ENCODE data around the gene ZFYVE27. TPM values are rescaled to one million over a fixed set of nuclear protein-coding genes. Genes with fewer than 3 reads are reported as not detected.
A peak's percentile ranks its signal among the peaks of the same experiment; 100 is the strongest.

ZFYVE27 gene
- total RNA-seq, 8 experiments from 2014 or later: 21.7 to 45.9 (median 31.1) TPM

DNA sequence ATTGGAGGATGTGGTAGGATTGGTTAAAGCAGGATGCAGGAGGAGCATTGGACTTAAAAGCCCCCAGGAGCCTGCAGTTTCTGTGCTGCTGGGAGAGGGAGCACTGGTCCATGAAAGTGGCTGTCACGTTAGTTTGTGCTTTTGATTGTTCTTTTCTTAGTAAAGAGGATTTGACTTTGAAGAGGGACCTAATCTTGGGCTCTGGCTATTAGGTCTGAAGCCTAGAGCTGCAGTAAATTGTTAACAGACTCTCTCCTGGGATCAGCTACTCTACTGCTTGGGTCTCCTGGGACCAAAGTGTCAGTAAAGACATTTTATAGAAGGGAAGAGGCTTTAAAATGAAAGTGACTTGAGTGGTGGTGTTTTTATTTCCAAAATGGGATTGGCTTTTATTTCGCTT, 3.7 kb downstream of the ZFYVE27 start:
- ATAC-seq (replicated peaks in 6 of 8): no peak
- in situ Hi-C loops (cut with MboI; ENCODE audit: low pct_unique_long_range_greater_than_20kb in 2 of 9, low sequenced_read_pairs in 9 of 9, unreplicated experiment in 9 of 9): no loop called here
- Histone ChIP-seq H3K4me3 (no peak overlapping the region), H3K27ac (no peak overlapping the region), H3K4me1 (replicated peaks in 1 of 2) (peaks cover 10 to 11% of the 10 kb centered on the region in 2 donors)
- WGBS, 10 experiments: 0 to 100% (median 86%) methylated on average over 1 to 2 of the region's 2 CpGs; no CpG with 5 or more reads in 1 of the 10 experiments

GRCh38 chr10:97743169-97743943, 6.4 kb downstream of the ZFYVE27 start:
- H3K4me3 ChIP-seq: no peak overlapping the region
- H3K27ac ChIP-seq: no peak overlapping the region
- WGBS, 10 experiments: 60 to 95% (median 90%) methylated on average over 1 to 7 of the region's 10 CpGs; no CpG with 5 or more reads in 1 of the 10 experiments
- peaks cover 1 to 3% of the 10 kb centered on the region in 2 donors for H3K4me1 ChIP-seq (replicated peaks in 1 of 2)
- in situ Hi-C loops (cut with MboI; ENCODE audit: low pct_unique_long_range_greater_than_20kb in 2 of 9, low sequenced_read_pairs in 9 of 9, unreplicated experiment in 9 of 9): no loop called here
- ATAC-seq (replicated peaks in 6 of 8): no peak

- in situ Hi-C loops (cut with MboI; ENCODE audit: low pct_unique_long_range_greater_than_20kb in 2 of 9, low sequenced_read_pairs in 9 of 9, unreplicated experiment in 9 of 9): no loop called here
- 81 to 100% (median 93%) methylated on average over 1 to 13 of the region's 15 CpGs; no CpG with 5 or more reads in 4 of the 10 experiments for WGBS, 10 experiments
- Histone ChIP-seq H3K27ac (no peak overlapping the region), H3K4me3 (no peak overlapping the region), H3K4me1 (replicated peaks in 1 of 2) (no peaks in the 10 kb centered on the region)
- ATAC-seq (replicated peaks in 6 of 8): no peak
Measured at GRCh38 chr10:97744405-97745035, 7.6 kb downstream of the ZFYVE27 start.

- no peak for ATAC-seq (replicated peaks in 6 of 8)
- Histone ChIP-seq H3K4me3 (no peak overlapping the region), H3K27ac (no peak overlapping the region), H3K4me1 (replicated peaks in 1 of 2) (no peaks in the 10 kb centered on the region)
- 50 to 100% (median 83%) methylated on average over 1 of the region's 1 CpG; no CpG with 5 or more reads in 5 of the 10 experiments for WGBS, 10 experiments
- in situ Hi-C loops (cut with MboI; ENCODE audit: low pct_unique_long_range_greater_than_20kb in 2 of 9, low sequenced_read_pairs in 9 of 9, unreplicated experiment in 9 of 9): no loop called here
Measured at GRCh38 chr10:97747573-97747972, 10.6 kb downstream of the ZFYVE27 start.

DNA sequence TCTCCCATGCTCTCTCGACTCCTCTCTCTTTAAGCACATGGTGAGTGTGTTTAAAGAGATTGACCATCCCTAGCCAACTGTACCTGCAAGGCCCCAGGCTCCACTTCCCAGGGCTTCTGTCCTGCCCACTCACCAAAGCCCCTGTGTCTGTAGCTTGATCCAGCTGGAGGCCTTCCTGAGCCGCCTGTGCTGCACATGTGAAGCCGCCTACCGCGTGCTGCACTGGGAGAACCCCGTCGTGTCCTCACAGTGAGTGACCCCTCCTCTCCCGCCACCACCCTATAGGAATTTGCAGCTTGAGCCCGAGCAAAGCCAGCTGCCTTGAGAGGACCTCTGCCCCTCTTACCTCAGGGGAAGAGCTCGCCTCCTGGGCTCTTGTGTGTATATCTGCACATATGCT, 11.2 kb downstream of the ZFYVE27 start:
- no peaks in the 10 kb centered on the region for H3K4me1 ChIP-seq (replicated peaks in 1 of 2)
- 65 to 100% (median 73%) methylated on average over 1 to 8 of the region's 10 CpGs; no CpG with 5 or more reads in 4 of the 10 experiments for WGBS, 10 experiments
- in situ Hi-C loops (cut with MboI; ENCODE audit: low pct_unique_long_range_greater_than_20kb in 2 of 9, low sequenced_read_pairs in 9 of 9, unreplicated experiment in 9 of 9): no loop called here
- no peak overlapping the region for H3K27ac ChIP-seq
- no peak overlapping the region for H3K4me3 ChIP-seq
- ATAC-seq (replicated peaks in 6 of 8): no peak

DNA sequence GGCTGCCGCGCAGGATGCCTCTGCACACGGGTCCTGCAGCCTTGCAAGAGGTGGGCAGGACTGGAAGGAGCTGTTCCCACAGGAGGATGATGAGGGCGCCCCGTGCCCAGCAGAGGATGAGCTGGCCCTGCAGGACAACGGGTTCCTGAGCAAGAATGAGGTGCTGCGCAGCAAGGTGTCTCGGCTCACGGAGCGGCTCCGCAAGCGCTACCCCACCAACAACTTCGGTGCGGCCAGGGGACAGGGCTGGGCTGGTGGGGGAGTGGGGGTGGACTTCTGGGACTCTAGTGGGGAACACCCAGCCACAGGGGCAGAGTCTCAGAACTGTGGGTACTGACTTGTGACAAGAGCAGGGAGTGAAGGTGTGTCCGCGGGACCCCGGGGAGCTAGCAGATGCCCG, 16.0 kb downstream of the ZFYVE27 start:
- no peak overlapping the region for H3K27ac ChIP-seq
- in situ Hi-C loops (cut with MboI; ENCODE audit: low pct_unique_long_range_greater_than_20kb in 2 of 9, low sequenced_read_pairs in 9 of 9, unreplicated experiment in 9 of 9): no loop called here
- no peak for ATAC-seq (replicated peaks in 6 of 8)
- H3K4me1 ChIP-seq (replicated peaks in 1 of 2): no peaks in the 10 kb centered on the region
- 87 to 96% methylated on average over 4 of the region's 18 CpGs; no CpG with 5 or more reads in 8 of the 10 experiments for WGBS, 10 experiments
- H3K4me3 ChIP-seq: no peak overlapping the region

DNA sequence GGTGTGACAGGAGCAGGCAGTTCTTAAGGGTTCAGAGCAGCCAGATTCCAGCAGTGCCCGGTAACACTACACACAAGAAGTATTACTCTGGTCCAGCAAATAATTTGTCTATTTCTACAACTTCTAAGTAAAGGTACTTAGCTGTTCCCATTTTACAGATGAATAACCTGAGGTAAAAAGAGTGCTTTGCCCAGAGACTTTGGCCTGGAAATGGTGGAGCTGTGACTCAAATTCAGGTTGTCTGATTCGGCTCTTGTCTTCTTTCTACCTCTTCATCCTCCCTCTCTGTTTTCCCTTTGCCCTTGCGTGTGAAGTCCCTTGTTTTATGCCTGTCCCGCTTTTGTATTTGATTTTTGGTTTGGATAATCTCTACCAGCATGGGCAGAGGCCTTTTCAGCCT, 17.8 kb downstream of the ZFYVE27 start:
- in situ Hi-C loops (cut with MboI; ENCODE audit: low pct_unique_long_range_greater_than_20kb in 2 of 9, low sequenced_read_pairs in 9 of 9, unreplicated experiment in 9 of 9): no loop called here
- Histone ChIP-seq H3K4me3 (no peak overlapping the region), H3K27ac (no peak overlapping the region), H3K4me1 (replicated peaks in 1 of 2) (no peaks in the 10 kb centered on the region)
- 42 to 100% (median 68%) methylated on average over 1 to 3 of the region's 4 CpGs; no CpG with 5 or more reads in 1 of the 10 experiments for WGBS, 10 experiments
- no peak for ATAC-seq (replicated peaks in 6 of 8)

DNA sequence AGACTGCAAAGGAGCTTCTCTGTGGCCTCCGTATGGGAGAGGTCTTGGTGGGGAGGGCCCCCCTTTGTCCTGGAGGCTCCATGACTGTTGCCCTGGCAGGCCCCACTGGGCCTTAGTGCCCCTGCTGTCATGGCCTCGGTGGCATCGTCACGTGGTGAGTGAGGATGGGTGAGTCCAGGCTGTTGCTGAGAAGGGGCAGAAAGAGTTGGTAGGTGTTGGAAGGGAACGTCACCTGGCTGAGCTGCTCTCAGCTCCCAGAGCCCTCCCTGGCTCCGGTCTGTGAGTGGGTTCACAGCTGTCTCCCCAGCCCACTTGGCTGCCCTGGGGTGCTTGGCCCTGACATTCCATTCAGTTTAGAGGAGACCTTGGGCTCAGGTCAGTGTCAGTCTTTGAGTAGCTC, 18.8 kb downstream of the ZFYVE27 start:
- Histone ChIP-seq H3K27ac (no peak overlapping the region), H3K4me1 (replicated peaks in 1 of 2) (no peaks in the 10 kb centered on the region), H3K4me3 (no peak overlapping the region)
- WGBS, 10 experiments: 100% methylated on average over 1 of the region's 6 CpGs; no CpG with 5 or more reads in 8 of the 10 experiments
- no peak for ATAC-seq (replicated peaks in 6 of 8)
- in situ Hi-C loops (cut with MboI; ENCODE audit: low pct_unique_long_range_greater_than_20kb in 2 of 9, low sequenced_read_pairs in 9 of 9, unreplicated experiment in 9 of 9): no loop called here

DNA sequence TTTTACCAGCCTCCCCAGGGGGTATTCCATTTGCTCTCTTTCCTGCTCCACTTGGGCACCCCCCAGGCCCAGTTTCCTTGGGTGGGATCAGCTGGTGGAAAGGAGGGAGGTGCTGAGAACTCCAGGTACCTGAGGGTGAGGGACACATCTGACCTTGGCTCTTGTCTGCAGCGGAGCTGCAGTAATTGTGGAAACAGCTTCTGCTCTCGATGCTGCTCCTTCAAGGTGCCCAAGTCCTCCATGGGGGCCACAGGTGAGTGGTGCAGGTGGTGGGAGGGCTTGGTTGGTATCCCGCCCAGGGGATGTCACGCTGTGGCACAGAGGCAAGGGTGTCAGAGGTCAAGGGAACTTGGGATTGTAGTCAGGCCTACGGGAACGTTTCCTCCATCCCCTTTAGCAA, 20.5 kb downstream of the ZFYVE27 start:
- no peak overlapping the region for H3K4me3 ChIP-seq
- in situ Hi-C loops (cut with MboI; ENCODE audit: low pct_unique_long_range_greater_than_20kb in 2 of 9, low sequenced_read_pairs in 9 of 9, unreplicated experiment in 9 of 9): no loop called here
- ATAC-seq (replicated peaks in 6 of 8): no peak
- 71 to 100% (median 80%) methylated on average over 1 to 4 of the region's 6 CpGs; no CpG with 5 or more reads in 5 of the 10 experiments for WGBS, 10 experiments
- no peak overlapping the region for H3K27ac ChIP-seq
- no peaks in the 10 kb centered on the region for H3K4me1 ChIP-seq (replicated peaks in 1 of 2)

DNA sequence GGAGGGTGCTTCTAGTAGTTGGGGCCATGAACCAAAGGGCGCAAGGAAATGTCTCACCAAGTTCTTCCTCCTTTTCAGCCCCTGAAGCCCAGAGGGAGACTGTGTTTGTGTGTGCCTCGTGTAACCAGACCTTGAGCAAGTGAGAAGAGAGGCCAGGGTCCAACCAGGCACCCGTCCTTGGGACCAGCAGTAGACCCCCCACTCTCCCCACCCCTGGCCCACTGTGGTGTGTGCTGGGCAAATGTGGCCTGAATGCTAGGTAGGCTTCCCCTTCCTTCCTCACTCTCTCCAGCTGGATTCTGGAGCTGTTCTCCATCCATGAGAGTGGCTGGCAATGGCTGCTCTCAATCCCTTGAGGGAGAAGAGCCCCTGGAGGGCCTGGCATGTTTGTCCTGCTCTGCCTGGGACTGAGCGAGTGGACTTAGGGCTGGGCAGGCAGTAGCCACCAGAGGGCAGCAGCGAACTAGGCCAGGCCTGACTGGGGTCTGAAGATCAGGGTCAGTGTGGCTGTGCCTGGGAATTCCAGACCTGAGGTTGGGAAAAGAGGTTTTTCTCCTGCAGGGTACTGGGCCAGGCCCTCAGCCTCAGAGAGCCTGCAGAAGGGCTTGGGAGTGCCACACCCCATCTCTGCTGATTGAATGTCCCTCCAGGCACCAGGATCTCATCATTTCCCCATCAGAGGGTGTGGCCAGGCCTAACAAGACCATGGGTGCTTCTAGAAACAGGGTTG, 22.4 kb downstream of the ZFYVE27 start:
- in situ Hi-C loops (cut with MboI; ENCODE audit: low pct_unique_long_range_greater_than_20kb in 2 of 9, low sequenced_read_pairs in 9 of 9, unreplicated experiment in 9 of 9): no loop called here
- 33 to 100% (median 83%) methylated on average over 1 to 3 of the region's 5 CpGs; no CpG with 5 or more reads in 7 of the 10 experiments for WGBS, 10 experiments

DNA sequence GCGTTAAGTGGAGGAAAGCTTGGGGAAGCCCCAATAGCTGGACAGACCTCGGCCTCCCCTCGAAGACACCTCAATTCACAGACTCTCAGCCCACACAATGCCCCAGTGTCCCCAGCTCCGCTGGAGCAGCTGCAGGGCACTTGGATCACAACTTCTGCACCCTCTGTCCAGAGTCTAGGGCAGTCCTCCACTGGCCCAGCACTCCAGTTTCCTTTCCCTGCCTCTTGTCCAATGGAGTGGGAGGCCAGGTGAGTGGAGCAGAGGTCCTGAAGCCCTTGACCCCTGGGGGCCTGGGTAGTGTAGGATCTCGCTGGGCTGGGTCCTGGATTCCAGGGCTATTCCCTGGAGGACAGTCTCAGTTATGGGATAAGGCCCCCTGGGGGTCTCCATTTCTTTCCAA, 23.0 kb downstream of the ZFYVE27 start:
- WGBS, 10 experiments: 80 to 100% (median 92%) methylated on average over 1 to 2 of the region's 5 CpGs; no CpG with 5 or more reads in 7 of the 10 experiments
- in situ Hi-C loops (cut with MboI; ENCODE audit: low pct_unique_long_range_greater_than_20kb in 2 of 9, low sequenced_read_pairs in 9 of 9, unreplicated experiment in 9 of 9): no loop called here
- Histone ChIP-seq H3K27ac (no peak overlapping the region), H3K4me3 (no peak overlapping the region), H3K4me1 (replicated peaks in 1 of 2) (no peaks in the 10 kb centered on the region)
- no peak for ATAC-seq (replicated peaks in 6 of 8)

More for the DNA sequence above, 22.4 kb downstream of the ZFYVE27 start:
- Histone ChIP-seq H3K4me1 (replicated peaks in 1 of 2) (no peaks in the 10 kb centered on the region), H3K27ac (no peak overlapping the region), H3K4me3 (no peak overlapping the region)
- ATAC-seq (replicated peaks in 6 of 8): peak; percentile 80 to 97 (median 96)

DNA sequence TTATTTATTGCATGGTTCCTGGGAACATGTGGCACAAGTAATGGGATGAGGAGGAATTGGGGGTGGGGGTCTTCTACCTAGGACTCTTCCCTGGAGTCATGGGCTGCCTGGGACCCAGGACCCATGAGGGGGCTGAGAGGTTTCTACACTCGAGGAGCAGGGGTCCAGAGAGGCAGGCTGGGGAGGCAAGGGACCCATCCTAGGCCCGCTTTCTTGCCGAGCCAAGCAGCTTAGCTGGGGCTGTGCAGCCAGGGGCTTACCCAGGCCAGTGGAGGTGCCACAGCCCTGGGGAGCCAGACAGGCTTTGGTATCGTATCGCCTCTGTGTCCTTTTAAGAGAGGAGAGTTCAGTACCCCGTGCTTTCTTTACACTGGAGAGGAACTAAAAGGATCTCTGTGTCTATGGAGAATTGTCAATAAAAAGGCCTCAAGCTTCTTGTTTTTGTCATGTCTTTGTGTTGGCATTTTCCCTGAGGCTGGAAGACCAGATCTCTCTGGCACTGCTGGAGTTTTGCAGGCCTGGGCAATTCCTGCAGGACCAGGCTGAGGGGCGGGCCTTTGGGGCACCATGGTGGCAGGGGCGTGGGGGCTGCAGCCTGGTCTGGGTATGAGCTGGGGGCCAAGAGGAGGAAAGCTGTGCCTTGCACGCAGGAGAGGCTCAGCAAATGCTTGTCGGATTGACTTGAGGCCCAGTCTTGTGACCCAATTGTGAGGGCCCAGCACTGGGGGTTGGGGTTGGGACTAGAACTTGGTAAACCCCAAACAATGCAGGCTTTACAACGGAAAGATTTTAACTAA, 23.7 kb downstream of the ZFYVE27 start:
- in situ Hi-C loops (cut with MboI; ENCODE audit: low pct_unique_long_range_greater_than_20kb in 2 of 9, low sequenced_read_pairs in 9 of 9, unreplicated experiment in 9 of 9): no loop called here
- 40 to 100% (median 90%) methylated on average over 1 to 4 of the region's 11 CpGs; no CpG with 5 or more reads in 3 of the 10 experiments for WGBS, 10 experiments
- H3K4me3 ChIP-seq: no peak overlapping the region
- no peaks in the 10 kb centered on the region for H3K4me1 ChIP-seq (replicated peaks in 1 of 2)
- no peak overlapping the region for H3K27ac ChIP-seq
- peak in 1 of 8 experiments; percentile 23 for ATAC-seq (replicated peaks in 6 of 8)
